Pulmonary artery endothelial cell (primary cell): ENCODE results near the gene SHC2. TPM values are rescaled to one million over a fixed set of nuclear protein-coding genes. Genes with fewer than 3 reads are reported as not detected.

Source experiments
- DNase-seq: peaks from one replicate; pipeline ENCODE4 v3.0.0-alpha.2; 2011; ENCODE audit warnings: low read depth, low spot score
- total RNA-seq: library from RNA; depleted of rRNA; stranded (reverse); fragments of >200 nt; gene quantifications from 2 replicates; pipeline ENCODE4 v1.2.3, GENCODE V29; 2014

The SHC2 gene
- 3.5 and 4.7 TPM in 2 replicates for total RNA-seq

- no peak for DNase-seq
Measured at GRCh38 chr19:460877-461720, at the start of gene SHC2. Gene SHC2, minus strand, starts transcription at chr19:461033. Its CDS starts 37 bp downstream, at chr19:460996.

- no peak for DNase-seq
Measured at GRCh38 chr19:508204-509150, 47.6 kb upstream of the SHC2 start.

- DNase-seq: peak; percentile 99
Measured at GRCh38 chr19:507286-508203, 46.7 kb upstream of the SHC2 start, which contains the start of gene TPGS1. Gene TPGS1, plus strand, starts transcription at chr19:507497. Its CDS starts 10 bp downstream, at chr19:507507.

- DNase-seq: peak; percentile 66
Measured at GRCh38 chr19:506404-507285, 45.8 kb upstream of the SHC2 start.

GRCh38 chr19:504616-505015 is 43.8 kb upstream of the SHC2 start:
- DNase-seq: no peak

GRCh38 chr19:501646-502045 is 40.8 kb upstream of the SHC2 start:
- no peak for DNase-seq

GRCh38 chr19:498977-499623 is 38.3 kb upstream of the SHC2 start:
- no peak for DNase-seq

- no peak for DNase-seq
Measured at GRCh38 chr19:498511-498891, 37.7 kb upstream of the SHC2 start.

- DNase-seq: no peak
Measured at GRCh38 chr19:497869-498510, 37.2 kb upstream of the SHC2 start.

- no peak for DNase-seq
Measured at GRCh38 chr19:497491-497868, 36.6 kb upstream of the SHC2 start.

- no peak for DNase-seq
Measured at GRCh38 chr19:496986-497385, 36.2 kb upstream of the SHC2 start.

- DNase-seq: no peak
Measured at GRCh38 chr19:496112-496665, 35.4 kb upstream of the SHC2 start, which contains the start of gene MADCAM1. Gene MADCAM1, plus strand, starts transcription at chr19:496486. Its CDS starts 14 bp downstream, at chr19:496500.

GRCh38 chr19:495402-496111 is 34.7 kb upstream of the SHC2 start:
- no peak for DNase-seq

- no peak for DNase-seq
Measured at GRCh38 chr19:495081-495401, 34.2 kb upstream of the SHC2 start.

GRCh38 chr19:494171-495080 is 33.6 kb upstream of the SHC2 start:
- DNase-seq: no peak

- DNase-seq: no peak
Measured at GRCh38 chr19:493391-494170, 32.7 kb upstream of the SHC2 start.
